DND-41 (cell line): Measurements from ENCODE around the gene FBRS.

Experiments
- ATAC-seq: fragments of 200-7000 bp; cut with Tn5 transposase; 3 replicates; pipeline ENCODE4 v1.9.1; 2021; ENCODE audit warnings: low read depth; ENCODE audit not compliant: insufficient read depth
- DNase-seq: peaks from one replicate; pipeline ENCODE4 v3.0.0-alpha.2; 2020
- H2AFZ ChIP-seq: 2 replicates; pipeline ENCODE4 v1.6.0; 2012; ENCODE audit warnings: low read depth, low read length
- H3K27ac ChIP-seq: 2 replicates; pipeline ENCODE4 v1.5.1; 2012; ENCODE audit warnings: low read length, inconsistent platforms
- H3K27me3 ChIP-seq: fragments of 200-600 bp; sonication (generic); 2 replicates; pipeline ENCODE4 v1.6.0; 2012; ENCODE audit warnings: low read length, mild to moderate bottlenecking, inconsistent platforms; ENCODE audit not compliant: insufficient read depth, poor library complexity
- H3K36me3 ChIP-seq: 2 replicates; pipeline ENCODE4 v1.5.1; 2012; ENCODE audit warnings: low read length, inconsistent platforms; ENCODE audit not compliant: insufficient read depth
- H3K4me1 ChIP-seq: 2 replicates; pipeline ENCODE4 v1.5.1; 2012; ENCODE audit warnings: mild to moderate bottlenecking, low read length; ENCODE audit not compliant: insufficient read depth
- H3K4me2 ChIP-seq: 2 replicates; pipeline ENCODE4 v1.6.0; 2012; ENCODE audit warnings: mild to moderate bottlenecking, moderate library complexity, low read length, inconsistent platforms; ENCODE audit not compliant: insufficient read depth
- H3K4me3 ChIP-seq, 2 experiments: fragments of 200-600 bp in 1 of 2; shearing (Covaris generic) in 1 of 2; 2 replicates each; pipeline ENCODE4 v1.5.1; 2012 to 2016; ENCODE audit warnings: inconsistent platforms in 2 of 2, low read length in 2 of 2, mild to moderate bottlenecking in 2 of 2, low read depth in 1 of 2, moderate library complexity in 1 of 2
- H3K79me2 ChIP-seq: 2 replicates; pipeline ENCODE4 v1.6.0; 2012; ENCODE audit warnings: low read length, inconsistent platforms; ENCODE audit not compliant: insufficient read depth
- H3K9ac ChIP-seq: 2 replicates; pipeline ENCODE4 v1.6.0; 2012; ENCODE audit warnings: low read depth, mild to moderate bottlenecking, inconsistent platforms, low read length, moderate library complexity
- H3K9me3 ChIP-seq: 2 replicates; pipeline ENCODE4 v1.5.1; 2012; ENCODE audit warnings: low read length, moderate library complexity, mild to moderate bottlenecking, inconsistent platforms; ENCODE audit not compliant: insufficient read depth, severe bottlenecking
- H4K20me1 ChIP-seq: 2 replicates; pipeline ENCODE4 v1.6.0; 2012; ENCODE audit warnings: low read length; ENCODE audit not compliant: insufficient read depth
- EZH2 ChIP-seq: IDR thresholded peaks from 3 replicates; pipeline ENCODE4 v1.6.1; 2012; ENCODE audit warnings: borderline replicate concordance, low read depth, mild to moderate bottlenecking, moderate library complexity, low read length, inconsistent platforms; ENCODE audit not compliant: severe bottlenecking
- TF ChIP-seq, protein P1 (sequence below): IDR thresholded peaks from 2 replicates; pipeline ENCODE4 v1.5.1; 2012; ENCODE audit warnings: borderline replicate concordance, low read length, moderate library complexity, mild to moderate bottlenecking; ENCODE audit not compliant: poor library complexity, severe bottlenecking; ENCODE audit errors: extremely low read depth

FBRS gene

DNA sequence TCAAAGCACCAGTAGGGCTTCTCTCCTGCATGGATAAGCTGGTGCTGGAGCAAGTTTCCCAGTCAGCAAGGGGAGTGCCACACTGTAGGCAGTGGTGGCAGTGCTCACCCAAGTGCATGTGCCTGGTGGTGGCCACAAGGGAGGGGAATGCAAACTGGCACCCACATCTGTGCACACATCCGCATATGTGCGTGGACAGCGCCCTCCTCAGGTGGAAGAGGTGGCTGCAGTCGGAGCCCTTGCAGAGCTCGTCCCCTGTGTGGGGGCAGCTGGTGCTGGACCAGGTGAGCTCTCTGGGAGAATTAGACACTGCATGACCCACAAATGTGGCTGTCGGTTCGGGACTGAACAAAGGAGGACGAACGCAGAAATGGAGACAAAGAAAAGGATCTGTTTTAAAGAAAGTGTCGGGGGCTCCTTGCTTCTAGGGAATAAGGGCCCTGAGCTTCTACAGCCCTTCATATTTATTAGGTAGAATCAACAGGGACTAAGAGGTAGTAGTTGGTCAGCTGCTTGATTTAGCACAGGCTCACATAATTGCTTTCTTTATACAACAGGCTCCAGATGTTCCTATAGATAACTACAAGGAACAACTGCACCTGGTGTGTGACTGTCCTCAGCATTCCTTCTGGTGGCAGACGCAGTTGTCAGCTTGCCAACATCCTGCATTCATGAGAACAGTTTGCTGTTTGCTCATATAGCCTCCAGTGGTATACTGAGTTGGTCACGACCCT lies 42.7 kb upstream of the FBRS start:
- no peak overlapping the region for H2AFZ ChIP-seq
- no peak overlapping the region for H3K27ac ChIP-seq

DNA sequence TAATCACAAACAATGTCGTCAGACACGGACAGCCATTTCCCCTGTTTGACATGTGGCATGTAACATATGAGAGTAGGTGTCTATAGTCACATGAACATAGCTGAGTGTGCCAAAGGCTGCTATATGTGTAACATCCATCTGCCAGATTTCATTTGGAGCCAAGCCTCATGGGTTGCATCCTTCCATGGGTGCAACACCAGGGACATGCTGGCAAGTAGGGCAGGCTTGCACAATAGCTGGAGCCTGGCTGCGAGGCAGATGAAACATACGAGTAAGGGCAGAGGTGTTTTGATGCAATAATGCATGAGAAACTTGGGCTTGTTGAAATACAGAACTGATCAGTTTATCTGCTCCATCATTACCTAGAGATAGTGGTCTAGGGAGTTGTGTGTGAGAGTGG lies 39.0 kb upstream of the FBRS start:
- Histone ChIP-seq H3K4me2 (no peak overlapping the region), H3K4me3 (no peak overlapping the region), H4K20me1 (no peaks in the 10 kb centered on the region), H3K79me2 (no peaks in the 10 kb centered on the region), H3K4me1 (no peaks in the 10 kb centered on the region), H3K27me3 (no peaks in the 10 kb centered on the region), H3K9me3 (no peaks in the 10 kb centered on the region), H2AFZ (no peak overlapping the region), H3K9ac (no peak overlapping the region), H3K36me3 (no peaks in the 10 kb centered on the region), H3K27ac (no peak overlapping the region)
- DNase-seq: no peak
- no peak for ATAC-seq
- TF ChIP-seq EZH2: no peak
- TF ChIP-seq, protein P1, sequence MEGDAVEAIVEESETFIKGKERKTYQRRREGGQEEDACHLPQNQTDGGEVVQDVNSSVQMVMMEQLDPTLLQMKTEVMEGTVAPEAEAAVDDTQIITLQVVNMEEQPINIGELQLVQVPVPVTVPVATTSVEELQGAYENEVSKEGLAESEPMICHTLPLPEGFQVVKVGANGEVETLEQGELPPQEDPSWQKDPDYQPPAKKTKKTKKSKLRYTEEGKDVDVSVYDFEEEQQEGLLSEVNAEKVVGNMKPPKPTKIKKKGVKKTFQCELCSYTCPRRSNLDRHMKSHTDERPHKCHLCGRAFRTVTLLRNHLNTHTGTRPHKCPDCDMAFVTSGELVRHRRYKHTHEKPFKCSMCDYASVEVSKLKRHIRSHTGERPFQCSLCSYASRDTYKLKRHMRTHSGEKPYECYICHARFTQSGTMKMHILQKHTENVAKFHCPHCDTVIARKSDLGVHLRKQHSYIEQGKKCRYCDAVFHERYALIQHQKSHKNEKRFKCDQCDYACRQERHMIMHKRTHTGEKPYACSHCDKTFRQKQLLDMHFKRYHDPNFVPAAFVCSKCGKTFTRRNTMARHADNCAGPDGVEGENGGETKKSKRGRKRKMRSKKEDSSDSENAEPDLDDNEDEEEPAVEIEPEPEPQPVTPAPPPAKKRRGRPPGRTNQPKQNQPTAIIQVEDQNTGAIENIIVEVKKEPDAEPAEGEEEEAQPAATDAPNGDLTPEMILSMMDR: no peak

More for the DNA sequence above, 42.7 kb upstream of the FBRS start:
- H3K4me3 ChIP-seq: no peak overlapping the region
- H4K20me1 ChIP-seq: no peaks in the 10 kb centered on the region
- H3K4me2 ChIP-seq: no peak overlapping the region
- H3K9ac ChIP-seq: no peak overlapping the region
- peaks cover 10% of the 10 kb centered on the region for H3K4me1 ChIP-seq
- no peaks in the 10 kb centered on the region for H3K9me3 ChIP-seq
- DNase-seq: peak; percentile 72
- no peak for TF ChIP-seq EZH2
- TF ChIP-seq, protein P1: peak; percentile 85
- no peaks in the 10 kb centered on the region for H3K27me3 ChIP-seq
- H3K79me2 ChIP-seq: 0 out of 2 replicates have a peak, but pooled peaks cover under 1% of the 10 kb centered on the region
- no peaks in the 10 kb centered on the region for H3K36me3 ChIP-seq
- ATAC-seq: peak; percentile 60

DNA sequence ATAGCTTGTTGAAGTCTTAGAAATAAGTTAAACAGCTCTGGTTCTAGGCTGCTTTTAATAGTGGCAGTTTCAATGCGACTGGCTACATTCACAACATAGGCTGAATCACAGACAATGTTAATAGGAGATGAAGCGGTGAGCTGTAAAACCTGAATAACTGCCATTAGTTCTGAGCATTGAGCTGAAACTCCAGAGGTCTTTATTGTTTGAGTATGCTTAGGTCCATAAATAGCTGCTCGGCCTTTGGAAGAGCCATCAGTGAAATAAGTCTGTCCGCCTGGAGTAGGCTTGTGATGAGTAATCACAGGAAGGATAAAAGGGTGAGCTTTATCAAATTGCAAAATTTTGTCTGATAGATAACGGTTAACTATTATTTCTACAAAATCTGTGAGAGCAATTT lies 38.6 kb upstream of the FBRS start:
- TF ChIP-seq, protein P1: no peak
- no peak for TF ChIP-seq EZH2
- ATAC-seq (no peak), DNase-seq (no peak)
- Histone ChIP-seq H3K36me3 (no peaks in the 10 kb centered on the region), H3K27me3 (no peaks in the 10 kb centered on the region), H3K4me3 (no peak overlapping the region), H3K79me2 (no peaks in the 10 kb centered on the region), H2AFZ (no peak overlapping the region), H3K9ac (no peak overlapping the region), H4K20me1 (no peaks in the 10 kb centered on the region), H3K27ac (no peak overlapping the region), H3K4me2 (no peak overlapping the region), H3K9me3 (no peaks in the 10 kb centered on the region), H3K4me1 (no peaks in the 10 kb centered on the region)

DNA sequence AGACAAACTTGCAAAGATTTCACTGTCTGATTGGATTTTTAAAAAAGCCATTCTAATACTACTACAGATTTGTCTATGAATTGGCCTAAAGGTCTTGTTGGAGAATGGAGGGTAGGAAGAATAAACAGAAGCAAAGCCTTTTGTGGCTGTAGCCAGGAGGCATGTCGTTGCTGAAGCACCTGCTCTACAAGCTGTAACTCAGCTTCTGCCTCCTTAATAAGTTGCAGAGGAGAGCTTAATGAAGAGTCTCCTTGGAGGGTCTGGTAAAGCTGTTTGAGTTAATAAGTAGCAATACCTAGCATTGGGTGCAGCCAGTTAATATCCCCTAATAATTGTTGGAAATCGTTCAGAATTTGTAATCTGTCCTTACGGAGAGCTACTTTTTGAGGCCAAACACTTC lies 38.1 kb upstream of the FBRS start:
- no peak overlapping the region for H3K4me3 ChIP-seq
- no peaks in the 10 kb centered on the region for H3K36me3 ChIP-seq
- H3K27me3 ChIP-seq: no peaks in the 10 kb centered on the region
- H3K9me3 ChIP-seq: no peaks in the 10 kb centered on the region
- DNase-seq: no peak
- H4K20me1 ChIP-seq: no peaks in the 10 kb centered on the region
- no peak overlapping the region for H3K27ac ChIP-seq
- TF ChIP-seq EZH2: no peak
- TF ChIP-seq, protein P1: no peak
- H3K9ac ChIP-seq: no peak overlapping the region
- H3K4me2 ChIP-seq: no peak overlapping the region
- no peaks in the 10 kb centered on the region for H3K4me1 ChIP-seq
- no peak overlapping the region for H2AFZ ChIP-seq
- ATAC-seq: no peak
- H3K79me2 ChIP-seq: no peaks in the 10 kb centered on the region
